Upper lobe of right lung (tissue), 1 donor: ENCODE measurements around the gene DOK6. TPM values are rescaled to one million over a fixed set of nuclear protein-coding genes. Genes with fewer than 3 reads are reported as not detected.

Experiments
- ATAC-seq: fragments of 200-7000 bp; cut with Tn5 transposase; one replicate; pipeline ENCODE4 v1.9.1; 2020; ENCODE audit warnings: mild to moderate bottlenecking, moderate library complexity
- DNase-seq: peaks from one replicate; pipeline ENCODE4 v3.0.0-alpha.2; 2020
- H3K27ac ChIP-seq: fragments of 200-600 bp; one replicate; pipeline ENCODE4 v1.8.0; 2022
- H3K27me3 ChIP-seq: fragments of 200-600 bp; one replicate; pipeline ENCODE4 v1.8.0; 2022; ENCODE audit warnings: mild to moderate bottlenecking
- H3K36me3 ChIP-seq: fragments of 200-600 bp; one replicate; pipeline ENCODE4 v1.8.0; 2022
- H3K4me1 ChIP-seq: fragments of 200-600 bp; one replicate; pipeline ENCODE4 v1.8.0; 2022
- H3K4me3 ChIP-seq: fragments of 200-600 bp; one replicate; pipeline ENCODE4 v1.8.0; 2022; ENCODE audit warnings: mild to moderate bottlenecking
- H3K9me3 ChIP-seq: fragments of 200-600 bp; one replicate; pipeline ENCODE4 v1.8.0; 2022
- CTCF ChIP-seq: fragments of 200-600 bp; IDR thresholded peaks from one replicate; pipeline ENCODE4 v1.8.0; 2022; ENCODE audit warnings: antibody characterized with exemption
- intact Hi-C: fragments of 100-400 bp; cut with DNase I; formaldehyde crosslinking; loops from one replicate; pipeline ENCODE4 v1.11.0; 2022
- total RNA-seq: library from RNA; stranded (reverse); fragmentation: NEBNext Ultra II Directional; extraction: Animal tissue kit (Norgen Biotek cat#: 25700); gene quantifications from one replicate; pipeline ENCODE4 v1.2.1, GENCODE V29; 2021
- donor health status: DM: no; HTN: yes; CAD: no; lungs with severe emphysema.

Gene DOK6
- total RNA-seq, 1 donor from 2014 or later = 5.9 TPM

GRCh38 chr18:69636529-69637301, 236.0 kb downstream of the DOK6 start:
- TF ChIP-seq CTCF = peak; percentile 14
- H3K27ac ChIP-seq = no peak overlapping the region
- H3K36me3 ChIP-seq = no peaks in the 10 kb centered on the region
- H3K4me3 ChIP-seq = no peak overlapping the region
- no peaks in the 10 kb centered on the region for H3K9me3 ChIP-seq
- intact Hi-C loops = no loop called here
- no peaks in the 10 kb centered on the region for H3K27me3 ChIP-seq
- no peak for DNase-seq
- ATAC-seq = no peak
- no peaks in the 10 kb centered on the region for H3K4me1 ChIP-seq

DNA sequence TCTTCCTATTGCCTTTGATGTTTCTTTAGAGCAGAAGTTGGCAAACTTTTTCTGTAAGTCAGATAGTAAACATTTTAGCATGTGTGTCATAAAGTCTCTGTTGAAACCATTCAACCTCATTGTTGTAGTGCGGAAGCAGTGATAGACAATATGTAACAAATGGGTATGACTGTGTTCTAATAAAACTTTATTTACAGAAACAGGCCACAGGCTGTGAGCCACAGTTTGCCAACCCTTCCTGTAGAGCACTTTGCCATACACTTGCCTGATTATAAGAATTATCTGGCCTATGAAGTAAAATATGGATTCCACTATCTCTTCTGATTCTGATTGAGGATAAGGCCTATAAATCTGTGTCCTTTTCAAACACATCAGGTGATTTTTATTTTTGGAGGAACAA, 237.4 kb downstream of the DOK6 start:
- Histone ChIP-seq H3K4me3 (no peak overlapping the region), H3K4me1 (no peaks in the 10 kb centered on the region), H3K27ac (no peak overlapping the region), H3K36me3 (no peaks in the 10 kb centered on the region), H3K9me3 (no peaks in the 10 kb centered on the region), H3K27me3 (no peaks in the 10 kb centered on the region)
- ATAC-seq (no peak), DNase-seq (no peak)
- intact Hi-C loops = no loop called here
- no peak for TF ChIP-seq CTCF

DNA sequence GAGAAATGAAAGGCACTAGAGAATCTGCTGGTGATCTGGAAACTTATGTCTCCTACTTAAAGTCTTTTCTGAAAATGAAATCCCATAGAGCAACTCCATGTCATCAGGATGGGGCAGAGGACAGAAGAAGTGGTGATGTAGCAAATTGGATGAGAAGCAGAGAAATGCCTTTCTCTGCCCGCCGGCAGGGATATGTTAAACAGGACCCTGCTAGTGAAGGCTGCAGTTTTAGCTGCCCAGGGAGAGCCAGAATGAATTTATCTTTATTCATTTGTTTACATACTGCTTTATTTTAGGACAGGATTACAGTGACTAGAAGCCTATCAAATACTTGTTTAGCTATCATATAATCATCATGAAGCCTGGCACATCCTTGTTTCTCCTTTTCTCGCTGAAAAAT, 247.0 kb downstream of the DOK6 start:
- H3K27me3 ChIP-seq = no peaks in the 10 kb centered on the region
- intact Hi-C loops = no loop called here
- no peak for ATAC-seq
- no peak for DNase-seq
- H3K4me1 ChIP-seq = no peaks in the 10 kb centered on the region
- H3K4me3 ChIP-seq = no peak overlapping the region
- no peaks in the 10 kb centered on the region for H3K9me3 ChIP-seq
- no peak for TF ChIP-seq CTCF
- no peaks in the 10 kb centered on the region for H3K36me3 ChIP-seq
- no peak overlapping the region for H3K27ac ChIP-seq

DNA sequence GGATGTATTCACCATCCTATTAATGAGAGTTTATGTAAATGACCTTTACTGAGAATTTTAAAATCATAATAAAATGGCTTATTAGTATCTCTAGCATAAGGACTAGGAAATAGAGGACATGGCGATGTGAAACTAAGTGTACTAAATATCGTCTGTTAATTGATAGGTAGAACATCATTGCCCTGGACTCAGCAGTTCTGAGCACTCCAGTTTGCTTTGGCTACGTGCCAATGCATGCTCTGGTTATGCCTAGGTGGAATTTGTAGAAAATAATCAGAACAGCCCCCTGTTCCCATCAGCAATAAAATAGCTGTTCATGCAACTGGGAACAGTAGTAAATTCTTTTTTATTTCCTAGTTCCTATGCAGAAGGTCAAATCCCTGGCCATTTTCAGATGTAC, 247.8 kb downstream of the DOK6 start:
- no peaks in the 10 kb centered on the region for H3K9me3 ChIP-seq
- H3K4me1 ChIP-seq = no peaks in the 10 kb centered on the region
- H3K4me3 ChIP-seq = no peak overlapping the region
- DNase-seq (no peak), ATAC-seq (no peak)
- intact Hi-C loops = no loop called here
- TF ChIP-seq CTCF = no peak
- no peaks in the 10 kb centered on the region for H3K36me3 ChIP-seq
- H3K27me3 ChIP-seq = no peaks in the 10 kb centered on the region
- H3K27ac ChIP-seq = no peak overlapping the region

GRCh38 chr18:69649684-69650083, 249.0 kb downstream of the DOK6 start:
- H3K27me3 ChIP-seq = no peaks in the 10 kb centered on the region
- no peak for DNase-seq
- H3K4me1 ChIP-seq = no peaks in the 10 kb centered on the region
- no peaks in the 10 kb centered on the region for H3K36me3 ChIP-seq
- TF ChIP-seq CTCF = no peak
- no peaks in the 10 kb centered on the region for H3K9me3 ChIP-seq
- intact Hi-C loops = no loop called here
- no peak for ATAC-seq
- no peak overlapping the region for H3K4me3 ChIP-seq
- H3K27ac ChIP-seq = no peak overlapping the region

GRCh38 chr18:69651243-69651642, 250.6 kb downstream of the DOK6 start:
- Histone ChIP-seq H3K27ac (no peak overlapping the region), H3K4me3 (no peak overlapping the region), H3K9me3 (no peaks in the 10 kb centered on the region), H3K36me3 (no peaks in the 10 kb centered on the region), H3K27me3 (no peaks in the 10 kb centered on the region), H3K4me1 (no peaks in the 10 kb centered on the region)
- intact Hi-C loops = no loop called here
- no peak for TF ChIP-seq CTCF
- DNase-seq = no peak
- no peak for ATAC-seq
